DLD1 (cell line): Measurements from ENCODE around the gene E2F8.
"Not testable (repeated sequence)": the region's sequence is repeated elsewhere in the genome, so short reads cannot be mapped to it uniquely, and the experiment has no call there.

ENCODE experiments used
- in situ Hi-C: cut with HindIII; loops from 2 replicates; pipeline ENCODE4 v1.10.0; 2017; ENCODE audit warnings: low sequenced_read_pairs

The E2F8 gene

GRCh38 chr11:19240420-19241259, at the start of gene E2F8:
Gene E2F8 (minus strand): TSS chr11:19240945. CDS start chr11:19240121, 824 bp downstream.
- in situ Hi-C loops = no loop called here

- in situ Hi-C loops = no loop called here
Observed at GRCh38 chr11:19290356-19290755, 49.6 kb upstream of the E2F8 start.

GRCh38 chr11:19288256-19288655, 47.5 kb upstream of the E2F8 start:
- in situ Hi-C loops = no loop called here

- in situ Hi-C loops = no loop called here
Observed at GRCh38 chr11:19286411-19286810, 45.7 kb upstream of the E2F8 start.

- in situ Hi-C loops = no loop called here
Observed at GRCh38 chr11:19284881-19285280, 44.1 kb upstream of the E2F8 start.

- in situ Hi-C loops = no loop called here
Observed at GRCh38 chr11:19283991-19284390, 43.2 kb upstream of the E2F8 start.

GRCh38 chr11:19281555-19281954, 40.8 kb upstream of the E2F8 start:
- in situ Hi-C loops = no loop called here

- in situ Hi-C loops = no loop called here
Observed at GRCh38 chr11:19281041-19281440, 40.3 kb upstream of the E2F8 start.

GRCh38 chr11:19279451-19279850, 38.7 kb upstream of the E2F8 start:
- in situ Hi-C loops = no loop called here

- in situ Hi-C loops = no loop called here
Observed at GRCh38 chr11:19276859-19277808, 36.4 kb upstream of the E2F8 start.

- in situ Hi-C loops = no loop called here
Observed at GRCh38 chr11:19275496-19275895, 34.8 kb upstream of the E2F8 start.

- in situ Hi-C loops = not testable (repeated sequence)
Observed at GRCh38 chr11:19273219-19273618, 32.5 kb upstream of the E2F8 start.

- in situ Hi-C loops = no loop called here
Observed at GRCh38 chr11:19268909-19269308, 28.2 kb upstream of the E2F8 start.

- in situ Hi-C loops = no loop called here
Observed at GRCh38 chr11:19267567-19267966, 26.8 kb upstream of the E2F8 start.

GRCh38 chr11:19263333-19263732, 22.6 kb upstream of the E2F8 start:
- in situ Hi-C loops = no loop called here

- in situ Hi-C loops = no loop called here
Observed at GRCh38 chr11:19259487-19260345, 19.0 kb upstream of the E2F8 start.

- in situ Hi-C loops = no loop called here
Observed at GRCh38 chr11:19258641-19259230, 18.0 kb upstream of the E2F8 start.

- in situ Hi-C loops = not testable (repeated sequence)
Observed at GRCh38 chr11:19254441-19254840, 13.7 kb upstream of the E2F8 start.

GRCh38 chr11:19253817-19254216, 13.1 kb upstream of the E2F8 start:
- in situ Hi-C loops = no loop called here

GRCh38 chr11:19253153-19253745, 12.5 kb upstream of the E2F8 start:
- in situ Hi-C loops = no loop called here
